Astrocyte of the spinal cord (primary cell): ENCODE results near the gene KL.

Experiments used
- DNase-seq: peaks from one replicate; pipeline ENCODE4 v3.0.0; 2011; ENCODE audit warnings: low read depth, low spot score
- H3K4me3 ChIP-seq: 2 replicates; pipeline ENCODE4 v1.5.1; 2011; ENCODE audit warnings: low read depth, mild to moderate bottlenecking, low read length, moderate library complexity
- CTCF ChIP-seq: IDR thresholded peaks from 2 replicates; pipeline ENCODE4 v1.5.1; 2012; ENCODE audit warnings: low read depth, mild to moderate bottlenecking, low read length, inconsistent platforms
- in situ Hi-C: cut with HindIII; loops from 2 replicates; pipeline ENCODE4 v1.10.0; 2017; ENCODE audit warnings: low sequenced_read_pairs

Gene KL

GRCh38 chr13:32998966-32999365, 17.3 kb upstream of the KL start:
- no peak overlapping the region for H3K4me3 ChIP-seq
- in situ Hi-C loops: no loop called here
- TF ChIP-seq CTCF: no peak
- DNase-seq: no peak

DNA sequence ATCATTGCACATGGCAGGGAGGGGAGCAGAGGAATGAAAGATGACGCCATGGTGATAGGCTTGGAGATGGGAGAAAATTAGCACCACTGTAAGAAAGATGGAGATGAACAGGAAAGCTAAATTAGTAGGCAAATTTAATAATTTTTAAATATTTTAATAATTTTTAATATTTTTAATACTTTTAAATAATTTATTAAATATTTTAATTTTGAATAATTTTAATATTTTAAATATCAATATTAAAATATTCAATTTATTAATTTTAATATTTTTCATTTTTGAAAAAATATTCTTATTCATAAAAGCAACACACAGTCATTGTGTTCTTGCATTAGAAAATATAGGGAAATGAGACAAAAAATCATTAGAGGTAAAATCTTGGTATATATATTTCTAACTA, 15.9 kb upstream of the KL start:
- no peak for DNase-seq

GRCh38 chr13:33003458-33004019, 12.7 kb upstream of the KL start:
- no peak for TF ChIP-seq CTCF
- H3K4me3 ChIP-seq: no peak overlapping the region
- in situ Hi-C loops: no loop called here
- no peak for DNase-seq

More for the DNA sequence above, 15.9 kb upstream of the KL start:
- no peak for TF ChIP-seq CTCF
- no peak overlapping the region for H3K4me3 ChIP-seq
- in situ Hi-C loops: no loop called here

GRCh38 chr13:33004511-33004910, 11.7 kb upstream of the KL start:
- DNase-seq: no peak

DNA sequence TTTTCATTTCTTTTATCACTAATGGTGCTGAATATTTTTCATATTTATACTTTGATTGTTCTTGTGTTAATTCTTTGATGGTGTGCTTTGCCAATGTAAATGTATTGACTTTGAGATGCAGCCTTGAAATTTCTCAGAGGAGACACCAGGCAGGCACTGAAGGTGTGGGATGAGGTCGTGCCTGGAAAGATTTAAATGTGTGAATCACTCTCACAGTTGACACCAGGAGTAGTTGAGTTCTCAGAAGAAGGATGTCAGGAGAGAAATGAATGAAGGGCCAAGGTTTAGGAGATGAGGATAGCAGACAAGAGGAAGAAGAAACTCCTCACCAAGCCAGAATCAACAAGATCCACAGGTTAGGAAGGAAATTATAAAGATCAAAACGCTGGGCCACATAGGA, 10.1 kb upstream of the KL start:
- in situ Hi-C loops: no loop called here
- H3K4me3 ChIP-seq: no peak overlapping the region
- no peak for DNase-seq
- TF ChIP-seq CTCF: no peak

More at GRCh38 chr13:33004511-33004910, 11.7 kb upstream of the KL start:
- no peak overlapping the region for H3K4me3 ChIP-seq
- no peak for TF ChIP-seq CTCF
- in situ Hi-C loops: no loop called here

GRCh38 chr13:33006638-33007037, 9.6 kb upstream of the KL start:
- no peak for TF ChIP-seq CTCF
- no peak for DNase-seq
- in situ Hi-C loops: no loop called here
- H3K4me3 ChIP-seq: no peak overlapping the region

DNA sequence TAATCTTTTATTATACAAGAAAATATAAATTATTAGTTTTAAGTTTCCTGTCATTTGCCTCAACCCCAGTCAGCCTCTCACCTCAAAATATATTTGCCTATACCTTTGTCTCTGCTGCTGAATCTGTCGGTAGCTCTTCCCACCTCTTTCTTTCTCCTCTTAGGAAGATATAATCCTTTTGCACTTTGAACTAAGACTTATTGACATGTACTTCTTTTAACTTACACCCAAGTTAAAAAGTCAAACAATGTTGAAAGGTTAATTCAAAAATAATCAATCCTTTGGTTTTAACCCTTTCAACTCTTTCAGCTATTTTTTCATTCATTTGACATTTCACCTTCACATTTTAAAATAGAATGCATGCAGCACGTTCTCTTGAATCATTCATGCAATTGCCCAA, 9.0 kb upstream of the KL start:
- in situ Hi-C loops: no loop called here
- no peak for TF ChIP-seq CTCF
- H3K4me3 ChIP-seq: no peak overlapping the region
- DNase-seq: no peak
